H1 (cell line): ENCODE data around the gene MX1. TPM values are rescaled to one million over a fixed set of nuclear protein-coding genes. Genes with fewer than 3 reads are reported as not detected.

ENCODE experiments used
- CTCF ChIA-PET: fragments of 300-600 bp; sonication (Branson Sonifier 250); formaldehyde crosslinking; loops from one replicate; lab custom pipeline; 2021; ENCODE audit not compliant: partially characterized antibody; lab: Charles Lee
- POLR2A ChIA-PET: fragments of 300-600 bp; sonication (Branson Sonifier 250); formaldehyde crosslinking; loops from one replicate; lab custom pipeline; 2021; ENCODE audit warnings: inconsistent platforms; ENCODE audit not compliant: partially characterized antibody; lab: Charles Lee
- DNase-seq, 2 experiments: peaks; one replicate each; pipeline versions ENCODE4 v3.0.0 to v3.0.0-alpha.2; 2010 to 2022; ENCODE audit warnings: low spot score in 2 of 2, low read depth in 1 of 2, mixed read lengths in 1 of 2
- FAIRE-seq: peaks from 2 replicates; lab custom pipeline; 2011; peaks lifted over from hg19 to GRCh38; lab: Jason Lieb, UNC
- H2AFZ ChIP-seq: 2 replicates; pipeline ENCODE4 v1.8.1; 2012; ENCODE audit warnings: low read length, inconsistent platforms
- H2AK5ac ChIP-seq: 2 replicates; pipeline ENCODE4 v1.6.1; 2013; ENCODE audit warnings: low read depth, low read length
- H2BK120ac ChIP-seq: replicated peaks from 2 replicates; pipeline ENCODE3; 2013; ENCODE audit warnings: low read depth, low read length, inconsistent platforms
- H2BK12ac ChIP-seq: 2 replicates; pipeline ENCODE4 v1.6.1; 2013; ENCODE audit warnings: low read depth, low read length
- H2BK15ac ChIP-seq: 2 replicates; pipeline ENCODE4 v1.6.1; 2013; ENCODE audit warnings: low read length
- H2BK20ac ChIP-seq: 2 replicates; pipeline ENCODE4 v1.6.1; 2013; ENCODE audit warnings: low read length
- H2BK5ac ChIP-seq: 2 replicates; pipeline ENCODE4 v1.6.1; 2013; ENCODE audit warnings: low read depth, low read length
- H3K14ac ChIP-seq: 2 replicates; pipeline ENCODE4 v1.6.1; 2013; ENCODE audit warnings: inconsistent platforms; ENCODE audit not compliant: insufficient read length
- H3K18ac ChIP-seq: 2 replicates; pipeline ENCODE4 v1.6.1; 2013; ENCODE audit warnings: low read length; ENCODE audit errors: extremely low read depth
- H3K23ac ChIP-seq: 2 replicates; pipeline ENCODE4 v1.6.1; 2013; ENCODE audit warnings: inconsistent platforms; ENCODE audit not compliant: insufficient read length
- H3K23me2 ChIP-seq: 2 replicates; pipeline ENCODE4 v1.6.1; 2013; ENCODE audit warnings: low read depth, low read length
- H3K27ac ChIP-seq: 2 replicates; pipeline ENCODE4 v1.6.1; 2011; ENCODE audit warnings: low read depth, low read length, inconsistent platforms
- H3K27me3 ChIP-seq, 4 experiments: replicated peaks in 1 of 4; 1 replicate in 1 of 4; 2 replicates in 3 of 4; pipeline versions ENCODE4 v1.6.1 to v1.8.1; 2011 to 2013; ENCODE audit warnings: low read length in 3 of 4, mild to moderate bottlenecking in 3 of 4, inconsistent platforms in 2 of 4, mixed read lengths in 2 of 4, moderate library complexity in 1 of 4; ENCODE audit not compliant: control insufficient read depth in 3 of 4, insufficient read depth in 3 of 4; ENCODE audit errors: extremely low read depth in 1 of 4
- H3K36me3 ChIP-seq, 4 experiments: 2 replicates each; pipeline versions ENCODE4 v1.6.1 to v1.8.1; 2011 to 2013; ENCODE audit warnings: mild to moderate bottlenecking in 4 of 4, low read length in 3 of 4, moderate library complexity in 2 of 4, control low read depth in 1 of 4, inconsistent platforms in 1 of 4; ENCODE audit not compliant: insufficient read depth in 4 of 4, control insufficient read depth in 2 of 4
- H3K4ac ChIP-seq: replicated peaks from 2 replicates; pipeline ENCODE3; 2013; ENCODE audit warnings: low read length, low read depth, mixed read lengths, inconsistent platforms; ENCODE audit not compliant: insufficient read length
- H3K4me1 ChIP-seq, 4 experiments: replicated peaks in 1 of 4; 1 replicate in 1 of 4; 2 replicates in 3 of 4; pipeline versions ENCODE4 v1.6.1 to v1.8.1; 2011 to 2013; ENCODE audit warnings: low read length in 3 of 4, inconsistent platforms in 2 of 4, mixed read lengths in 1 of 4; ENCODE audit not compliant: insufficient read depth in 4 of 4, control insufficient read depth in 3 of 4
- H3K4me2 ChIP-seq, 2 experiments: 2 replicates each; pipeline versions ENCODE4 v1.6.1 to v1.8.1; 2011 to 2013; ENCODE audit warnings: low read depth in 2 of 2, low read length in 2 of 2, control low read depth in 1 of 2, inconsistent platforms in 1 of 2, mild to moderate bottlenecking in 1 of 2; ENCODE audit not compliant: insufficient read depth in 1 of 2
- H3K4me3 ChIP-seq, 4 experiments: fragments of 200-600, 300-600 bp in 1 of 4; sonication (generic), shearing (Covaris generic), sonication (Bioruptor Twin) in 1 of 4; 2 replicates each; pipeline versions ENCODE4 v1.5.1 to v1.8.1; 2011 to 2016; ENCODE audit warnings: low read length in 4 of 4, low read depth in 3 of 4, control low read depth in 2 of 4, inconsistent platforms in 2 of 4, mild to moderate bottlenecking in 2 of 4, mixed read lengths in 1 of 4, moderate library complexity in 1 of 4; ENCODE audit not compliant: insufficient read depth in 2 of 4; ENCODE audit errors: extremely low read depth in 1 of 4
- H3K56ac ChIP-seq: replicated peaks from 2 replicates; pipeline ENCODE3; 2013; ENCODE audit warnings: low read depth, mild to moderate bottlenecking, mixed read lengths, low read length, inconsistent platforms; ENCODE audit not compliant: insufficient read length
- H3K79me1 ChIP-seq: 2 replicates; pipeline ENCODE4 v1.6.1; 2013; ENCODE audit warnings: low read depth, low read length, control low read depth
- H3K79me2 ChIP-seq, 2 experiments: 2 replicates each; pipeline versions ENCODE4 v1.6.1 to v1.8.1; 2012 to 2013; ENCODE audit warnings: low read length in 2 of 2, mild to moderate bottlenecking in 2 of 2, inconsistent platforms in 1 of 2; ENCODE audit not compliant: insufficient read depth in 2 of 2, control insufficient read depth in 1 of 2
- H3K9ac ChIP-seq, 4 experiments: replicated peaks in 1 of 4; 1 replicate in 1 of 4; 2 replicates in 3 of 4; pipeline versions ENCODE4 v1.6.1 to v1.8.1; 2011 to 2013; ENCODE audit warnings: low read depth in 3 of 4, low read length in 3 of 4, control low read depth in 2 of 4, mild to moderate bottlenecking in 2 of 4, moderate library complexity in 2 of 4, inconsistent platforms in 1 of 4; ENCODE audit errors: extremely low read depth in 1 of 4
- H3K9me3 ChIP-seq, 2 experiments: 2 replicates each; pipeline versions ENCODE4 v1.6.1 to v1.8.1; 2012 to 2013; ENCODE audit warnings: mild to moderate bottlenecking in 2 of 2, moderate library complexity in 2 of 2, control low read depth in 1 of 2, inconsistent platforms in 1 of 2, low read depth in 1 of 2, low read length in 1 of 2, mixed read lengths in 1 of 2; ENCODE audit not compliant: insufficient read depth in 2 of 2
- H4K20me1 ChIP-seq, 2 experiments: replicated peaks in 1 of 2; 2 replicates each; pipeline versions ENCODE3 to v1.8.1; 2011 to 2013; ENCODE audit warnings: inconsistent platforms in 2 of 2, low read length in 2 of 2, mild to moderate bottlenecking in 1 of 2; ENCODE audit not compliant: insufficient read depth in 2 of 2, control insufficient read depth in 1 of 2
- H4K5ac ChIP-seq: 2 replicates; pipeline ENCODE4 v1.6.1; 2013; ENCODE audit warnings: low read length, low read depth, mixed read lengths, inconsistent platforms; ENCODE audit not compliant: insufficient read length
- H4K8ac ChIP-seq: 2 replicates; pipeline ENCODE4 v1.8.0; 2013; ENCODE audit warnings: mild to moderate bottlenecking, moderate library complexity, low read length, inconsistent platforms; ENCODE audit not compliant: insufficient read depth; ENCODE audit errors: extremely low read depth
- H4K91ac ChIP-seq: replicated peaks from 2 replicates; pipeline ENCODE3; 2013; ENCODE audit warnings: low read length, mixed read lengths, inconsistent platforms; ENCODE audit not compliant: insufficient read length
- CHD2 ChIP-seq: IDR thresholded peaks from 2 replicates; pipeline ENCODE4 v1.6.1; 2012; ENCODE audit warnings: low read length, improper control_type of control experiment
- CTCF ChIP-seq, 3 experiments: IDR thresholded peaks; 1 replicate in 2 of 3; 2 replicates in 1 of 3; pipeline versions ENCODE4 v1.5.1 to v1.6.1; 2011; ENCODE audit warnings: low read length in 3 of 3, mild to moderate bottlenecking in 3 of 3, inconsistent platforms in 2 of 3, low read depth in 1 of 3, moderate library complexity in 1 of 3; ENCODE audit not compliant: insufficient read depth in 1 of 3; ENCODE audit errors: control extremely low read depth in 1 of 3
- GABPA ChIP-seq: IDR thresholded peaks from 2 replicates; pipeline ENCODE4 v1.6.1; 2011; ENCODE audit warnings: mild to moderate bottlenecking, low read length, moderate library complexity, borderline replicate concordance; ENCODE audit not compliant: insufficient read depth
- GTF2F1 ChIP-seq: IDR thresholded peaks from 2 replicates; pipeline ENCODE4 v1.6.1; 2012; ENCODE audit warnings: low read depth, low read length, improper control_type of control experiment, borderline replicate concordance
- MAFK ChIP-seq: IDR thresholded peaks from 2 replicates; pipeline ENCODE4 v1.6.1; 2012; ENCODE audit warnings: low read depth, mild to moderate bottlenecking, improper control_type of control experiment, low read length
- POU5F1 ChIP-seq: IDR thresholded peaks from 2 replicates; pipeline ENCODE4 v1.6.1; 2011; ENCODE audit warnings: low read depth, mild to moderate bottlenecking, low read length, moderate library complexity
- RFX5 ChIP-seq: IDR thresholded peaks from 2 replicates; pipeline ENCODE4 v1.6.1; 2011; ENCODE audit warnings: low read depth, low read length, improper control_type of control experiment, borderline replicate concordance
- SAP30 ChIP-seq: fragments of 300-600 bp; sonication (generic); IDR thresholded peaks from 2 replicates; pipeline ENCODE4 v1.7.1; 2012; ENCODE audit warnings: low read length, moderate library complexity, mild to moderate bottlenecking, inconsistent platforms; ENCODE audit not compliant: insufficient read depth, insufficient replicate concordance
- SIRT6 ChIP-seq: IDR thresholded peaks from one replicate; pipeline ENCODE4 v1.7.1; 2012; ENCODE audit warnings: low read length, inconsistent platforms
- TBP ChIP-seq: IDR thresholded peaks from 2 replicates; pipeline ENCODE4 v1.6.1; 2011; ENCODE audit warnings: low read depth, low read length, improper control_type of control experiment
- WGBS, 2 experiments: shearing (Covaris generic) in 1 of 2; methylation state at CpG; one replicate each; pipeline versions ENCODE4 v1.1.6 to v1.1.7; 2013 to 2015; ENCODE audit warnings: low lambda C conversion rate in 2 of 2, mixed read lengths in 2 of 2, inconsistent platforms in 1 of 2, low coverage in 1 of 2, missing lambda C conversion rate in 1 of 2; ENCODE audit not compliant: insufficient replicate concordance in 2 of 2, insufficient coverage in 1 of 2, insufficient read length in 1 of 2; ENCODE audit errors: extremely low coverage in 1 of 2, missing lambda C conversion rate in 1 of 2; 5-methylcytosine and 5-hydroxymethylcytosine counted together
- polyA plus RNA-seq, 7 experiments: library from polyadenylated mRNA; depleted of rRNA in 3 of 7; stranded (reverse) in 5 of 7; unstranded in 2 of 7; fragments of >200 nt in 5 of 7; fragments of 200-250 nt in 2 of 7; gene quantifications; 1 replicate in 5 of 7; 2 replicates in 1 of 7; 4 replicates in 1 of 7; pipeline versions ENCODE4 v1.2.1 to v1.2.3, GENCODE V29; 2011 to 2013; ENCODE audit warnings: missing spikeins in 2 of 7, mixed read lengths in 2 of 7
- total RNA-seq: library from RNA; stranded (reverse); fragmentation: NEBNext Ultra II Directional; extraction: Animal tissue kit (Norgen Biotek cat#: 25700); gene quantifications from 2 replicates; pipeline ENCODE4 v1.2.1, GENCODE V29; 2021
- TF ChIP-seq, protein P1 (sequence below): IDR thresholded peaks from 2 replicates; pipeline ENCODE4 v1.6.1; 2011; ENCODE audit warnings: low read length, improper control_type of control experiment

Gene MX1
- total and polyA plus RNA-seq, 2 of the 8 experiments (the other 6 are each of a cell fraction or from before 2014, with no cell fraction given), result 3.8 to 5.7 TPM

DNA sequence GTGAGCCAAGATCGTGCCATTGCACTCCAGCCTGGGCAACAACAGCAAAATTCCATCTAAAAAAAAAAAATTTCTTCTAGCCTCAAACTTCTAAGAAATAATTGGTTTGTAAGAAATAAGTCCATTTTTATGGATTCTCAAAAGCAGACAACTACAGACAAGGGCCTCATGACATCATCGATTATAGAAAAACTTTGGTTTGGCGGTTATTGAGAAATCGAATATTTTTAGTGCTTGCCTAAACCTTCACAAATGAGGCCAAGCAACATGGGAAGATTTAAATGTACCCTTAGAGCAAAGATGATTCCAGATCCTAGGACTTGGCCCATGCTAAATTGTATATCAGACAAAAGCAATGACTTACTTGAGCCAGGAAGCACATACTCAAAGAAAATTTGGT lies 27.8 kb upstream of the MX1 start:
- no peak overlapping the region for H3K4me2 ChIP-seq
- H3K27me3 ChIP-seq, result no peaks in the 10 kb centered on the region
- ChIA-PET POLR2A (no interaction called here), CTCF (no interaction called here)
- H3K18ac ChIP-seq, result no peak overlapping the region
- H4K20me1 ChIP-seq, result no peaks in the 10 kb centered on the region
- no peak overlapping the region for H3K27ac ChIP-seq
- no peaks in the 10 kb centered on the region for H3K23me2 ChIP-seq
- no peaks in the 10 kb centered on the region for H3K4me1 ChIP-seq
- no peak overlapping the region for H3K4me3 ChIP-seq
- H3K9ac ChIP-seq, result no peak overlapping the region
- no peaks in the 10 kb centered on the region for H3K36me3 ChIP-seq
- H3K56ac ChIP-seq, result no peak overlapping the region
- no peak overlapping the region for H2AFZ ChIP-seq
- no peak for FAIRE-seq
- H4K91ac ChIP-seq, result no peak overlapping the region
- H3K23ac ChIP-seq, result no peak overlapping the region
- no peak overlapping the region for H2BK120ac ChIP-seq
- no peaks in the 10 kb centered on the region for H3K79me2 ChIP-seq
- H3K9me3 ChIP-seq, result no peaks in the 10 kb centered on the region
- H3K14ac ChIP-seq, result no peak overlapping the region
- H4K5ac ChIP-seq, result no peak overlapping the region
- no peak overlapping the region for H2BK15ac ChIP-seq
- H3K4ac ChIP-seq, result no peak overlapping the region
- 90% methylated on average over 4 of the region's 4 CpGs; no CpG with 5 or more reads in 1 of the 2 experiments for WGBS, 2 experiments
- no peak overlapping the region for H2BK5ac ChIP-seq
- no peak for DNase-seq
- H3K79me1 ChIP-seq, result no peaks in the 10 kb centered on the region
- H2AK5ac ChIP-seq, result no peak overlapping the region
- no peak overlapping the region for H2BK20ac ChIP-seq
- no peak overlapping the region for H2BK12ac ChIP-seq
- no peak overlapping the region for H4K8ac ChIP-seq
- TF ChIP-seq CTCF (IDR thresholded peaks at IDR 0.05; ENCODE audit: control extremely low read depth in 1 of 3, insufficient read depth in 1 of 3, low read depth in 1 of 3, low read length in 3 of 3) (no peak), GABPA (no peak), SAP30 (no peak), RFX5 (no peak), TBP (no peak), SIRT6 (no peak), MAFK (no peak), CHD2 (no peak), POU5F1 (no peak), GTF2F1 (no peak)
- TF ChIP-seq, protein P1, sequence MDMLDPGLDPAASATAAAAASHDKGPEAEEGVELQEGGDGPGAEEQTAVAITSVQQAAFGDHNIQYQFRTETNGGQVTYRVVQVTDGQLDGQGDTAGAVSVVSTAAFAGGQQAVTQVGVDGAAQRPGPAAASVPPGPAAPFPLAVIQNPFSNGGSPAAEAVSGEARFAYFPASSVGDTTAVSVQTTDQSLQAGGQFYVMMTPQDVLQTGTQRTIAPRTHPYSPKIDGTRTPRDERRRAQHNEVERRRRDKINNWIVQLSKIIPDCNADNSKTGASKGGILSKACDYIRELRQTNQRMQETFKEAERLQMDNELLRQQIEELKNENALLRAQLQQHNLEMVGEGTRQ, result no peak
